ES-I3 (cell line): ENCODE measurements around the gene AXDND1.
"Not testable (repeated sequence)": the region's sequence is repeated elsewhere in the genome, so short reads cannot be mapped to it uniquely, and the experiment has no call there.

Experiments used
- H3K36me3 ChIP-seq: 2 replicates; pipeline ENCODE4 v1.6.1; 2013; ENCODE audit warnings: mild to moderate bottlenecking, low read length, control low read depth, moderate library complexity; ENCODE audit not compliant: insufficient read depth
- H3K4me1 ChIP-seq: 2 replicates; pipeline ENCODE4 v1.6.1; 2013; ENCODE audit warnings: mild to moderate bottlenecking, control low read depth, low read length; ENCODE audit not compliant: insufficient read depth
- H3K9ac ChIP-seq: 2 replicates; pipeline ENCODE4 v1.6.1; 2013; ENCODE audit warnings: low read depth, mild to moderate bottlenecking, low read length, moderate library complexity
- H3K9me3 ChIP-seq: 2 replicates; pipeline ENCODE4 v1.6.1; 2013; ENCODE audit warnings: mild to moderate bottlenecking, low read length, moderate library complexity; ENCODE audit not compliant: control insufficient read depth, insufficient read depth

Gene AXDND1

DNA sequence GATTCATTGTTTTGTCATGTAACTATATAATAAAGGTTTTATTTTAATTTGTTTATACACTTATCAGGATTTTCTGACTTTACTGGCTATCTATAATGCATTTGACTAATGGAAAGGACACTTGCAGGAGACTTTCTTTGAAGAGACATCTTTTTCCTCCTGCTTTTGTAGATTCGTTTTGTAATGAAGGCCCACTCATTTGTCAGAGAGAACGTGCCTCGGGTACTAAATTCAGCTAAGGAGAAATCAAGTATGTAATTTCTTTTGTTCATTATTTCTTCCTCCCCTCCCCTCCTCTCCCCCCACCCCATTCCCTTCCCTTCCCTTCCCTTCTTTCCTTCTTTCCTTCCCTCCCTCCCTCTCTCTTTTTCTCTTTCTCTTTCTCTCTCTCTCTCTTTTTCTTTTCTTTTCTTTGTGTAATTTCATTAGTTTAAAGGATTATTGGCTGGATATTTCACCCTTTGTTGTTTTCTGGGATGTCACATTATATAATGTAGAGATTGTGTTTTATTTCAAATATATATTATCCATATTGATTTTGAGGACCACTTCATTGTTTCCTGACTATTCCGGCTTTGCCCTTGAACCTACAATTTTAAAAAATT lies 23.7 kb upstream of the AXDND1 start:
- Histone ChIP-seq H3K36me3 (no peaks in the 10 kb centered on the region), H3K4me1 (no peaks in the 10 kb centered on the region), H3K9me3 (no peaks in the 10 kb centered on the region), H3K9ac (no peak overlapping the region)

GRCh38 chr1:179342740-179343404 lies 22.9 kb upstream of the AXDND1 start:
- Histone ChIP-seq H3K36me3 (no peaks in the 10 kb centered on the region), H3K4me1 (no peaks in the 10 kb centered on the region), H3K9me3 (no peaks in the 10 kb centered on the region), H3K9ac (no peak overlapping the region)

GRCh38 chr1:179351281-179351680 lies 14.5 kb upstream of the AXDND1 start:
- H3K4me1 ChIP-seq: no peaks in the 10 kb centered on the region
- H3K9me3 ChIP-seq: no peaks in the 10 kb centered on the region

DNA sequence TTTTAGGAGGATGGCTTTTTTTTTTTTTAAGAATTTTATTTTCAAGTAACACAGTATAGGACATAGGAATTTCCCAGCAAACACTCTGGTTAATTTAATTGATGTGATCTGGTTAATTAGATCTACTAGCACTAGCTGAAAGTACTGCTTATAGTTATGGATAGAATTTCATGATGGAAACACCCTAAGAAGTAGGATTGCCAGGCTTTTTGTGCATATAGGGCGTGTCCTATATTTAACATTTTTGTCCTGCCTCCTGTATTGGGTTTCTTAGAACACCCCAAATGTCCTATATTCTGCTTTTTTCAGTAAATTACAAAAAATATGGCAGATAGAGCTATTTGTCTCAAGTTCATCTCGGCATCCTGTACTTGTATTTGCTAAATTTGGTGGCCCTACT lies 13.5 kb upstream of the AXDND1 start:
- no peaks in the 10 kb centered on the region for H3K9me3 ChIP-seq
- H3K4me1 ChIP-seq: no peaks in the 10 kb centered on the region
- no peak overlapping the region for H3K9ac ChIP-seq
- H3K36me3 ChIP-seq: no peaks in the 10 kb centered on the region

More at GRCh38 chr1:179351281-179351680, 14.5 kb upstream of the AXDND1 start:
- Histone ChIP-seq H3K9ac (no peak overlapping the region), H3K36me3 (no peaks in the 10 kb centered on the region)

DNA sequence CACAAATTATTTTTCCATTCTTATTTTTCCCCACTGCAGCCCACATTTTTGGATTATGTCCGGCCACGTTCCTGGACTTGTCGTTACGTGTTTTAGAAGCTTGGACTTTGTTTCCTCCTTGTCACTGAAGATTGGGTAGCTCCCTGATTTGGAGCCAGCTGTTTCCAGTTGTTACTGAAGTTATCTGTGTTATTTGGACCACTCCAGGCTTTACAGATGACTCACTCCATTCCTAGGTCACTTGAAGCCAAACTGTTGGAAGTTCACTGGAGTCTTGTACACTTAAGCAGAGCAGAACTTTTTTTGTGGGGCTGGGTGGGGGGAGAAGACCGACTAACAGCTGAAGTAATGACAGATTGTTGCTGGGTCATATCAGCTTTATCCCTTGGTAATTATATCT lies 12.2 kb upstream of the AXDND1 start:
- H3K9me3 ChIP-seq: no peaks in the 10 kb centered on the region
- no peaks in the 10 kb centered on the region for H3K4me1 ChIP-seq
- H3K9ac ChIP-seq: no peak overlapping the region
- H3K36me3 ChIP-seq: no peaks in the 10 kb centered on the region

DNA sequence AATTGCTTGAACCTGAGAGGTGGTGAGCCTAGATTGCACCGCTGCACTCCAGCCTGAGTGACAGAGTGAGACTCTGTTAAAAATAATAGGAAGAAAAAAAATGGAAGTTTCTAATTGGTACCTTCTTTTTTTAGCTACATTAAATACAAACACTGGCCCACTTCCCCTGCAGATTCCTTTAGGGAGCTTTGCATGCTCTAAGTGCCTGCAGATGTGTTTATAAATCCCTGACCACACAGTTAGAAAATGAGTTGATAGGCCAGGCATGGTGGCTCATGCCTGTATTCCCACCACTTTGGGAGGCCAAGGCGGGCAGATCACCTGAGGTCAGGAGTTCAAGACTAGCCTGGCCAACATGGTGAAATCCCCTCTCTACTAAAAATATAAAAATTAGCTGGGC lies 4.1 kb upstream of the AXDND1 start:
- not testable (repeated sequence) for H3K4me1 ChIP-seq, H3K9ac ChIP-seq, H3K9me3 ChIP-seq, H3K36me3 ChIP-seq

- H3K9ac ChIP-seq: peak overlapping the region; percentile 80
- no peaks in the 10 kb centered on the region for H3K9me3 ChIP-seq
- no peaks in the 10 kb centered on the region for H3K36me3 ChIP-seq
- H3K4me1 ChIP-seq: no peaks in the 10 kb centered on the region
Observed at GRCh38 chr1:179366093-179366800, 476 bp downstream of the AXDND1 start.

- Histone ChIP-seq H3K9me3 (no peaks in the 10 kb centered on the region), H3K4me1 (no peaks in the 10 kb centered on the region), H3K36me3 (no peaks in the 10 kb centered on the region), H3K9ac (no peak overlapping the region)
Observed at GRCh38 chr1:179369751-179370341, 4.1 kb downstream of the AXDND1 start.

GRCh38 chr1:179372160-179372559 lies 6.4 kb downstream of the AXDND1 start:
- Histone ChIP-seq H3K9ac (no peak overlapping the region), H3K36me3 (no peaks in the 10 kb centered on the region), H3K4me1 (no peaks in the 10 kb centered on the region), H3K9me3 (no peaks in the 10 kb centered on the region)

DNA sequence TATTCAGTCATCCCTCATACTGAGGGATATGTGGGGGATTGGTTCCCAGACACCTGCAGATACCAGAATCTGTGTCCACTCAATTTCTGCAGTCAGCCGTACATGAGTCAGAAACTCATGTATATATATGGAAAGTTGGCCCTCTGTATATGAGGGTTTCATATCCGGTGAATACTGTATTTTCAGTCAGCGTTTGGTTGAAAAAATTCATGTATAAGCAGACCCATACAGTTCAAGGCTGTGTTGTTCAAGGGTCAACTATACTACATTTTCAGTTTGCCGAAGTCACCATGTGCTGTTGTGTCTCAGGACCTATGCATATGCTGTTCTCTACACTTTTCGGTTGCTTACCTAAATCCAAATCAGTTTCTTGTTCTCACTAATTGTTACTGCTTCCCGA lies 10.5 kb downstream of the AXDND1 start:
- H3K9me3 ChIP-seq: no peaks in the 10 kb centered on the region
- H3K4me1 ChIP-seq: no peaks in the 10 kb centered on the region
- H3K9ac ChIP-seq: no peak overlapping the region
- H3K36me3 ChIP-seq: no peaks in the 10 kb centered on the region

DNA sequence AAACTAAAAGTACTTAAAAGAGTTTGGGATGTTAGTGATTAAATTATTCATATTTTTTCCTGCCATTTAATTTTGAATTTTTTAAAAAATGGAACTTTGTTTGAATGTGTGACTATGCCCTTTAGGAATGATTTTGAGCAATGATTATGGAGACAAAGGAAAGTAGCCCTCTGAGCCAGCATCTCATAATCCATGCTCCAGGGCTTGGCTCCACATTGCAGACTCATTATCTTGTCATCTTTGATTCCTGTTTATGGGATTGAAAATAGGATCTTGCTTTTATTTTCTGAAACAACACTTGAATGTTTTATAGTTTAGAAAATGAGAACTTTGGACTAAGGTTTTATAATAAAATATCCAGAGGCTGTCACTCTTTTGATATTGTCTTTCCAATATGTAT lies 14.5 kb downstream of the AXDND1 start:
- Histone ChIP-seq H3K9ac (no peak overlapping the region), H3K4me1 (no peaks in the 10 kb centered on the region), H3K9me3 (no peaks in the 10 kb centered on the region), H3K36me3 (no peaks in the 10 kb centered on the region)

DNA sequence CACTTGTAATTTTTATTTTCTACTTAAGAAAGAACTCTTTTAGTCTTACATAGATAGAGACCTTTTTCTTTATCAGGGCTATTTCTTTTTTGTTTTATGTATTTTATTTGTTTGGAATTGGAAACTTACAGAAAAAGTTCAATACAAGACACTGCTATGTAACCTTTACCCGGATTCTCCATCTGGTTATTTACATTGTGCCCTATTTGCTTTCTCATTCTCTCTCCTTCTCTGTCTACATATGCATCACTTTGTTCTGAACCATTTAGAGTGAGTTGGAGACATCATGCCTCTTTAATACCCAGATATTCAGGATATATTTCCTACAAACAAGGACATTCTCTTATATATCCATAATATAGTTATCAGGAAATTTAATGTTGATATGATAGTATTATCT lies 18.3 kb downstream of the AXDND1 start:
- Histone ChIP-seq H3K9me3 (no peaks in the 10 kb centered on the region), H3K9ac (no peak overlapping the region), H3K4me1 (no peaks in the 10 kb centered on the region), H3K36me3 (no peaks in the 10 kb centered on the region)

- Histone ChIP-seq H3K36me3 (no peaks in the 10 kb centered on the region), H3K9ac (no peak overlapping the region), H3K9me3 (no peaks in the 10 kb centered on the region), H3K4me1 (no peaks in the 10 kb centered on the region)
Observed at GRCh38 chr1:179385510-179385909, 19.7 kb downstream of the AXDND1 start.

DNA sequence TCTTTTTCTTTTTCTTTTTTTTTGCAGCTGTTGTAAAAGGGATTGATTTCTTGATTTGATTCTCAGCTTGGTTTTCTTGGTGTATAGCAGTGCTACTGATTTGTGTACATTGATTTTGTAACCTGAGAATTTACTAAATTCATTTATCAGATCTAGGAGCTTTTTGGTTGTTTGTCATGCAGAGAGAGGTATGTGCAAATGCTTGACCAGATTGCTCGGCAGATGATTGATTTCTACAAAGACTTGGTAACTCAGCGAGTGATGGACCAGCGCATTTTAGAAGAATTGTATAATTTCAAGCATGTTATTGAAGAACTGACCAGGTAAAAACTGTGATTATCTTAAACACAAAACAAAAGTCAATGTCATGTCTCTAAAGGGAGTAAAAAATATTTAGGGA lies 27.9 kb downstream of the AXDND1 start:
- Histone ChIP-seq H3K9me3 (no peaks in the 10 kb centered on the region), H3K4me1 (no peaks in the 10 kb centered on the region), H3K36me3 (no peaks in the 10 kb centered on the region), H3K9ac (no peak overlapping the region)

DNA sequence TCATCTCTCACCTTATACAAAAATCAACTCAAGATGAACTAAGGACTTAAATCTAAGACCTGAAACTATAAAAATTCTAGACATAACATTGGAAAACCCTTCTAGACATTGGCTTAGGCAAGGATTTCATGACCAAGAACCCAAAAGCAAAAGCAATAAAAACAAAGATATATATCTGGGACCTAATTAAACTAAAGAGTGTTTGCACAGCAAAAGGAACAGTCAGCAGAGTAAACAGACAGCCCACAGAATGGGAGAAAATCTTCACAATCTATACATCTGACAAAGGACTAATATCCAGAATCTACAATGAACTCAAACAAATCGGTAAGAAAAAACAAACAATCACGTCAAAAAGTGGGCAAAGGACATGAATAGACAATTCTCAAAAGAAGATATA lies 33.6 kb downstream of the AXDND1 start:
- not testable (repeated sequence) for H3K9me3 ChIP-seq, H3K36me3 ChIP-seq, H3K9ac ChIP-seq, H3K4me1 ChIP-seq
